ENCODE measurements around the gene SEC16A.

- TF ChIP-seq CTCF (IDR thresholded peaks at IDR 0.05; ENCODE audit: extremely low read depth in 1 of 2, insufficient read depth in 1 of 2, low read depth in 1 of 2, low read length in 2 of 2) (peak in 1 of 2 donors; percentile 20), POLR2A (IDR thresholded peaks at IDR 0.05; ENCODE audit: low read depth, low read length) (peak; percentile 32), POLR2AphosphoS5 (IDR thresholded peaks at IDR 0.05; ENCODE audit: insufficient read depth, low read depth, low read length) (peak; percentile 84)
These were observed 46.9 kb upstream of the SEC16A start for GRCh38 chr9:136529516-136530460.

All from endothelial cell of umbilical vein (primary cell).